NCI-H82 treated with DMSO at 0.1 percent for 48 hours (cell line): ENCODE measurements around the gene NUP93.

Experiments used
- DNase-seq: peaks from one replicate; lab custom pipeline; 2025; ENCODE audit not compliant: unreplicated experiment; lab: John Stamatoyannopoulos, UW

Gene NUP93

GRCh38 chr16:56885446-56886162, 155.7 kb downstream of the NUP93 start:
- no peak for DNase-seq

- DNase-seq = no peak
Measured at GRCh38 chr16:56886296-56886695, 156.4 kb downstream of the NUP93 start.

- no peak for DNase-seq
Measured at GRCh38 chr16:56886826-56887225, 156.9 kb downstream of the NUP93 start.

DNA sequence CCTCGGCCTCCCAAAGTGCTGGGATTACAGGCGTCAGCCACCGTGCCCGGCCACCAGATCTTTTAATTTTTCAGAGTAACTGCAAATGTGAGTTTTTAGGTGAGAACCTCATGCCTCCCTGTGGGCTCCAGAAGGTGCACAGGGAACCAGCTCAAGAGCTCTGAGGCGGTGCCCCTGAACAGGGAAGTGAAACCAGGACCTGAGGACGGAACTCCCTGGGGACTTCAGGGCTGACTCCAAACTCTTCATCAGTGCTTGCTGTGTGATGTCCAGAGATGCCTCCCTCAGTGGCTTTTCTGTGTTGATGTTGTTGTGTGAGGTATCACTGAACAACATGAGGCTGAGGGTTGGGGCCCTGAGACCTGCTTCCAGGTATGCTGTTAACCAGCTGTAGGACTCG, 158.9 kb downstream of the NUP93 start:
- DNase-seq = no peak

DNA sequence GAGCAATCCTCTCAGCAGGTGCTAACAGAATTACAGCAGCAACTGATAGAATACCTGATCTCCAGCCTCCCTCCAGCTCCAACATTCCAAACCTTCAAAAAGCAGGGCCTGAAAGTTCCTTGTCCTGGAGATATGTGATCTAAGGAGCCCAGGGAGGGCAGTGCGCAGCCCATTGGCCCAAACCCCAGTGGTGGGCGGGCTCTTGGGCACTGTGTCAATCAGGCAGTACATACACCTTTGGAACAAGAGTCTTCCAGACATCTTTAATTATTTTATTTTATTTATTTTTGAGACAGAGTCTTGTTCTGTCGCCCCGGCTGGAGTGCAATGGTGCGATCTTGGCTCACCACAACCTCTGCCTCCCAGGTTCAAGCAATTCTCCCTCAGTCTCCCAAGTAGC, 159.3 kb downstream of the NUP93 start:
- no peak for DNase-seq

- DNase-seq = no peak
Measured at GRCh38 chr16:56891685-56892084, 161.8 kb downstream of the NUP93 start.

DNA sequence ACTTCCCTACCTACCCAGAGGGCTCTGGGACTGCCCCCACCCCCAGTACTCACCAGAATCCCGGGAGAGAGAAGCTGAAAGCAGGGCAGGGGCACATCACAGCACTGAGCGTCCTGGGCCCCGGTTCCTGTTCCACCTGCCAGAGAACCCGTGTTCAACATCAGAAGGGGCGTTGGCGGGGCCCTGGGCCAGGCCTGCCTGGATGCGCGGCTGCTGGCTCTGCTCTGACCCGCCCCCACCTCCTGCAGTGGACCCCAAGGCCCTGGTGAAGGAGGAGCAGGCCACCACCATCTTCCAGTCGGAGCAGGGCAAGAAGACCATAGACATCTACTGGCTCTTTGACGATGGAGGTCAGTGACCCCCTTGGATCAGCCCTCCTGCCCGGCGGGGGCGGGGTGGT, 162.8 kb downstream of the NUP93 start:
- DNase-seq = no peak

DNA sequence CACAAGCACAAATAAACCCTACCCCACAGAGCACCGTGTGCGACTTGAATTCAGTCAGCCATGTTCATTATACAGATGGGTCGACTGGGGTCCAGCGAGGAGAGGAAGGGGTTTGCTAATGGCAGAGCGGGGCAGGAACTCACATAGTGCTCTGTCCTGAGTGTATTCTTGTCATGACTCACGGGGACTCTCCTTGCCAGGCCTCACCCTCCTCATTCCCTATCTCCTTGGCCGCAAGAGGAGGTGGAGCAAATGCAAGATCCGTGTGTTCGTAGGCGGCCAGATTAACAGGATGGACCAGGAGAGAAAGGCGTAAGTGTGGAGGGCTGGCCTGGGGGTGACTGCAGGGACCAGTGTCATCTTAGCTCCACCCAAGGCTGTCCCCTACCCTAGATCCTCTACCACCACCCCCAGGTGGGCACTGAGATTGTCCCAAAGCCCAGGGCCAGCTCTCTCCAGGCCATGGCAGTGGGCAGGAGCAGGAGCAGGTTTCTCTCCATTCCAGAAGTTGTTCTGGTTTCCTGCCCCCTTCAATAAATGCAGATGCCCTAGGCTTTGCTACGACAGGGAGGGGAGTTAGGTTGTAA, 164.5 kb downstream of the NUP93 start:
- no peak for DNase-seq

- DNase-seq = no peak
Measured at GRCh38 chr16:56895813-56896212, 165.9 kb downstream of the NUP93 start.

- DNase-seq = no peak
Measured at GRCh38 chr16:56896244-56896643, 166.3 kb downstream of the NUP93 start.

DNA sequence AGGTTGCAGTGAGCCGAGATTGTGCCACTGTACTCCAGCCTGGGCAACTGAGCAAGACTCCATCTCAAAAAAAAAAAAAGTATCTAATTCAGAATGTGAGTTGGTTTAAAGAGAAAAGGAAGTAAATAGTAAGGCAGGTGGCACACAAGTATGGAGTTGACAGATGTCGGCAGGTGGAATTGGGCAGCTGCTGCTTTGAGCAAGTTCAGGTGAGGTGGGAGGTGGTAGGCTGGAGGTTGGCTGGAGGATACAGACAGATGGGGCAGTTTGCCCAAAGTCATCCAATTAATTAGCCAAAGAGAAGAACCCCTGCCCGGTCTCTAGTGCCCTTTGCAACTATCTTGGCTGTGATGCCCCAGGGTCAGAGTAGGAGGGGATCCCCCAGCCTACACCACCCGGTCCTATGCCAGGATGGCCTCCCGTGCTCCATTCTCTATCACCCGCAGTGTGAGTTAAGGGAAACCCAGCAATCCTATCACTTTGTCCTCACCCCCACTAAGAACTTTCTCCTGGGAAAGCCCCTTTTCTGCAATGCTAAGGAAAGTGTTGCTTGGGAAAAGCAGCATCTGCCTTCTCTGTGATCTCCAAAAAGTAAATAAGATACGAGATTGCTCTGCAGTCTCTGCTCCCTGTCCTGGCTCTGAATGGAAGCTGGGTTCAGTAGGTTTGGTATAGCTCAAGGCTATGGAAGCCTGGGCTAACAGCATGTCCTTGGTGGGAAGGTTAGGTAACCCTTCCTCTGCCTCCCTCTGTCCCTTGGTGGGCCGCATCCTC, 167.3 kb downstream of the NUP93 start:
- no peak for DNase-seq

GRCh38 chr16:56898847-56899246, 168.9 kb downstream of the NUP93 start:
- no peak for DNase-seq
